Activated naive CD8-positive, alpha-beta T cell treated with anti-CD3 and anti-CD28 coated beads, Interleukin-2, amount 50 U/mL, for 16 hours (primary cell): ENCODE results near the gene HOATZ.

Experiments
- DNase-seq: peaks from one replicate; pipeline ENCODE4 v3.0.0-alpha.2; 2020; ENCODE audit warnings: low read depth, low spot score

Gene HOATZ

GRCh38 chr11:111522426-111522825, 7.8 kb downstream of the HOATZ start:
- no peak for DNase-seq

- DNase-seq = no peak
These were observed 8.8 kb downstream of the HOATZ start for GRCh38 chr11:111523343-111523742.

GRCh38 chr11:111524056-111524455, 9.5 kb downstream of the HOATZ start:
- DNase-seq = no peak

GRCh38 chr11:111525456-111525855, 10.9 kb downstream of the HOATZ start:
- DNase-seq = no peak

- peak; percentile 30 for DNase-seq
These were observed 11.9 kb downstream of the HOATZ start for GRCh38 chr11:111526501-111526900.

GRCh38 chr11:111527279-111527678, 12.7 kb downstream of the HOATZ start:
- DNase-seq = no peak

- no peak for DNase-seq
These were observed 14.0 kb downstream of the HOATZ start for GRCh38 chr11:111528557-111528956.

GRCh38 chr11:111530091-111530490, 15.5 kb downstream of the HOATZ start:
- no peak for DNase-seq

- DNase-seq = no peak
These were observed 16.6 kb downstream of the HOATZ start for GRCh38 chr11:111531136-111531535.

GRCh38 chr11:111531687-111532364, 17.2 kb downstream of the HOATZ start:
- peak; percentile 58 for DNase-seq

- no peak for DNase-seq
These were observed 17.8 kb downstream of the HOATZ start for GRCh38 chr11:111532365-111532709.

GRCh38 chr11:111535281-111535680, 20.7 kb downstream of the HOATZ start:
- DNase-seq = no peak

- DNase-seq = no peak
These were observed 22.8 kb downstream of the HOATZ start for GRCh38 chr11:111537336-111537860.

- no peak for DNase-seq
These were observed 24.0 kb downstream of the HOATZ start for GRCh38 chr11:111538407-111539114.

GRCh38 chr11:111539426-111540113, 25.0 kb downstream of the HOATZ start:
- DNase-seq = no peak

- peak; percentile 42 for DNase-seq
These were observed 25.7 kb downstream of the HOATZ start, which contains the start of gene LAYN for GRCh38 chr11:111540114-111540936. LAYN (plus strand) TSS chr11:111540720; CDS start chr11:111540844, 124 bp downstream.

GRCh38 chr11:111540937-111541253, 26.3 kb downstream of the HOATZ start:
- no peak for DNase-seq

- DNase-seq = no peak
These were observed 26.9 kb downstream of the HOATZ start for GRCh38 chr11:111541254-111542061.

- no peak for DNase-seq
These were observed 28.2 kb downstream of the HOATZ start for GRCh38 chr11:111542606-111543275.

- DNase-seq = no peak
These were observed 33.9 kb downstream of the HOATZ start for GRCh38 chr11:111548525-111548924.
